GM19397 (cell line): ENCODE measurements around the gene MYEF2.

Experiments used
- ATAC-seq: cut with Tn5 transposase; IDR thresholded peaks from one replicate; pipeline ENCODE4 v1.9.1; 2021; ENCODE audit warnings: mild to moderate bottlenecking, moderate library complexity; ENCODE audit not compliant: unreplicated experiment

The MYEF2 gene

DNA sequence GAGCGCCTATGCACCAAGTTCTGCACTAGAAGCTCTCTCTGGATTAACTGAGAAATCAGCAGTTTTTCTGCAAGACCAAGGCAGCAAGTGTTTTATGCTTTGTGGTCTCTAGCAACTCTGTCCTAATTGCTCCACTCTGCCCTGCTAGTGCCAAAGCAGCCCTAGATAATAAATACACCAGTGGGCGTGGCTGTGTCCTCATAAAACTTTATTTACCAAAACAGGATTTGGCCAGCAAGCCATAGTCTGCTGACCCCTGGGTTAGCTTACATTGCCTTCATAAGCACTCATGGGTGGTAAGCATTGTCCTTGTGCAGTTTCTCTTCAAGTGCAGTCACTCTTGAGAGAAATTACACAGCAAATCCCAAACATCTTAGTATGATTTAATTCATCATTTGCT, 88.0 kb downstream of the MYEF2 start:
- no peak for ATAC-seq

DNA sequence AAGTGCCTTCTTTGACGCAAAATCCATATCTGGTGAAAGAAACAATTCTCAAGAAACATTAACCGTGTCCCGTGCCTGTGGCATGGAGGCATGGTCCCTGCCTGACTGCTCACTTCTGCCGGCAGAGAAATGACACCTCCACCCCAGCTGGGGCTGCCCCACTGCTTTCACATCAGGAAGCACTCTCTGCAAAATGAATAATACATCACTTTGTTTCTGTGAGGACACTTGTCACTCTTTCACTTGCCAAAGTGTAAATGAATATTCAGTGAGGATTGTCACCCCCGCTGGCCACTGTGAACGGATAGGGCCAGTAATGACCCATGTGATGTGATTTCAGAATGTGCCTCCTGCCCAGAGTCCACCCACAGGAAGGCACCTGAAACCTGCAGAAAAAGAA, 88.4 kb downstream of the MYEF2 start:
- ATAC-seq: no peak

DNA sequence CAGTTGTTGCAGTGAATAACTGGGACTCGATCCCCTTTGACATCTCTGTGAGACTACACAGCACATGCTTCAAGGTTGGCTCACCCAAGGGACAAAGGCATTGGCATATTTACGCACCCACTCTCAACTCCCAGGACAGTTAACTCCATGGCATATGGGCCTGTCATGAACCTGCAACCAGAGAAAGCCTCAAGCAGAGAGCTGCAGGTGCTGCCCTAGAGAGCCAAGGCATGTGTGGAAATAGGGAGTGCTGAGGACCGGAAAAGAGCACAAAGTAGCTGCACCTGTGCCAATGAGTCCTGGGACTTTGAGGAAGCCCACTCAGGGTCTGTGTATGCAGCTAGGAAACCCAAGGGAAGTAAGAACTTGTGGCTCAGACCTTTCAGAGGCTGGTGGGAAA, 90.3 kb downstream of the MYEF2 start:
- no peak for ATAC-seq

DNA sequence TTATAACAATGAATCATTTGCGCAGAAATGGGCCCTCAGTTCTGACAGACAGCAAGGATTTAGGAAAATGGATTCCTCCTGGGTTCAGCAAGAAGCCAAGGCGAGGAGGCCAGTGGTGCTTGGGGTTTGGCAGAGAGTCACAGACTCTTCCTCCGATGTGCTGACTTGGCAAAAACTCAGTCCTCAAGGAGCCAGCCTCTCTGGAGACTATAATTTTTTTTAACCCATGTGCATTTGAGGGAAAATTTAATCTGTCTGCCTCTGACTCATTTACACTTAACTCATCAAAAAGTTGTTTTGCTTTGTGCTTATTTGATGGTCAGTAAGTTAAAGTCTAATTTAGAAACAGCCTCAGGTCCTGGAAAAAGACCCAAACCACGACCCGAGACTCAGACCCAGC, 91.5 kb downstream of the MYEF2 start:
- no peak for ATAC-seq

DNA sequence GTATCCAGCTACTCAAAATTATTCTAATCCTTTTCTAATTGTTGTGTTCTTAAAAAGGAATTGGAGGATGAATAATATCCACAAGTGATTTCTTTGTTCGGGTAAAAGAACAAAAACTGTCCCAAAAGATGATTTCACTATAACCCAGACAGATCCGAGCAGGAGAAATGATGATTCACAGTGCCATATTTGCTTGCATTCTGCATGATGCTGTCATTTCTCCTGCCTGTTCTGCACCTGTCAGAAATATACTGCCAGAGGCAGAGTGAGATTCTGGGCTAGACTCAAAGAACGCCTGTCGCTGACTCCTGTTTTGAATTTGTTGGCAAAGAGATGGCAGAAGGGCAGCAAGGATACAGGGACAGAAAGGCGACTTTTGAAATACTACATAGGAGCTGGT, 92.0 kb downstream of the MYEF2 start:
- ATAC-seq: no peak

DNA sequence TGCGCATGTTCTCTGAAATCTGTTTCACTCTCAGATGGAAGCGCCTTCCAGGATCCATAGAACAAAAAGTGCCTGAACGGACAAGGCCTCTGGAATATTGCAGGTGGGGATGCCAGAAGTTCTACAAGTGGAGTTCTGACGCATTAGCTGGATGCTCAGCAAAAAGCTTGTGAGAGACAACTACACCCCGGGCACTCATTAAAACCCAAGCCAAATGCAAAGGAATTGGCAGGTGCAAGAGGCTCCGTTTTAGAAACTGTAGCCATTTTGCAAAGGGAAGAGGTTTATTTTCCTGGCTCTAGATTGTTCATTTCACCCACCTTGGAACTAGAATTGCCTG, 92.5 kb downstream of the MYEF2 start:
- no peak for ATAC-seq

DNA sequence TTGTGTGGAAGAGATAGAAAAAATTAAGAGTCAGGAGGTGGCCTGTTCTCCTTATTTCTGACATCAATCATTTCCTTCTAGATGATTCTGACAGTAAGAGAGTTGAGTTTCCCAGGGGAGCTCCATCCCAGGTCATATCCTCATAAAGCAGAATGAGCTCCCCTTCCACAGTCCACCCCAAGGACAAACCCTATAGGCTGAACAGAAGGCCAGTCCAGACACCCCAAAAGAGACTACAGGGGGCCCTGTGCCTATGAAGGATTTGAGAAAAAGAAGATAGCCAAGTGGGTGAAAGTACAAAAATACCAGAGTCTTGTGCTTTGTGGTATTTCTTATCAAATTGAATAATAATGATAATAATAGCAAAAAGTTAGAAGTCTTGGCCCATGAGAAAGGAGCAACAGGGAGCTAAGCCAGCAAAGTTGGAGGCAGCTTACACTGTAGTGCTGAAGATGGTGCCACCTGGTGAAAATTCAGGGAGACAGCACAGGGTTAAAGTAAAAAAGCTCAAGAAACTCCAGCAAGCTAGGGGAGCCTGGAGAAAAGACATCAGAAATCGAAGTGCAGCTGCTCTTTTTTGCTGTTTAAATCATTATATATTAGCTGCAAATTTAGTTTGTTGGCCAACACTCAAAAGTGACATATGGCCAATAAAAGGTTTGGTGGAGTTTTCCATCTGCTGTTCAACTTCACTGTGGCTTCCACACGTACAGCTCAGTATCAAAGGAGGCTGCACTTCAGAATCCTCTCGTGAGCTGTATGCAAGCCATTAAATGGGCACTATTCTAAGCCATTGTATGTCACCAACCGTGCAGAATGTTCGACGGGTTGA, 93.1 kb downstream of the MYEF2 start:
- no peak for ATAC-seq
